ENCODE measurements around the gene VPS37B.

VPS37B gene

DNA sequence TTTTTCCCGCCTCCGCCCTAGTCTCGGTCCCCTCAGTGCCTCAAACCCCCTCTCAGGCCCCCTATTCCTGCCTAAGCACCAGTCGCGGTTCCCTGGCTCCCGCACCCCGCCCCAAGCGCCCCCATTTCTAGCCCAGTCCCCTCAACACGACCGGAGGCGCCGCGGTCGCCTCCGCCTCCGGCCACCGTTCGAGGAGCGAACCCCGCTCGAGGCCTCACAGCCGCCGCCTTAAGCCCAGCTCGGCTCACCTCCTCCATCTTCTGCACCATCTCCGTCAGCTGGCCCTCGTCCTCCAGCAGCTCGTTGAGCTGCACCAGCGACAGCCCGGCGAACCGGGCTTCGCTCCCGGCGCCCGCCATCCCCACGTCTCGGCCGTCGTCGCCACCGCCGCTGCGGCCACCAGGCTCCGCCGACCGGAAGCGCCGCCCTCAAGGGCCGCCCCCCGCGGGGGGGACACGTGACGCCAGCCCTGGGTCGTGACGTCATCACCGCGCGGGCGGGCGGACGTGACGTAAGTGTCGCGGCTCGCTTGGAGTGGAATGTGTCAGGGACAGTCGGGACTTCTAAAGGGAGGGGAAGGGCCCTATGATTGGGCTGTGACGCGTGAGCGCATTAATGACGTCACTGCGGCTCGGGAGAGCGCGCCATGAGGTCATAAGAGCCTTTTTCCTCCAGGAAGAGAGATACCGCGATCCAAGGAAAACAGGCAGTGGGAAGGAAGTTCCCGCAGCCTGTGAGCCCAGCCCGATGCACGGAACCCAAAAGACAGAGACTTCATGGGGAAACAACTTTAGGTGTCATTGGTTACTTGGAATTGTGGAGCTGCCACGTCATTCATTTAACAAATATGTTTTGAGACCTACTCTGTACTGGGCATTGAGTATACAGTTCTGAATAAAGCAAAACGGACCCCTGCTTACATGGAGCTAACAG, at the start of gene VPS37B (continued):
- TF ChIP-seq, protein P1, sequence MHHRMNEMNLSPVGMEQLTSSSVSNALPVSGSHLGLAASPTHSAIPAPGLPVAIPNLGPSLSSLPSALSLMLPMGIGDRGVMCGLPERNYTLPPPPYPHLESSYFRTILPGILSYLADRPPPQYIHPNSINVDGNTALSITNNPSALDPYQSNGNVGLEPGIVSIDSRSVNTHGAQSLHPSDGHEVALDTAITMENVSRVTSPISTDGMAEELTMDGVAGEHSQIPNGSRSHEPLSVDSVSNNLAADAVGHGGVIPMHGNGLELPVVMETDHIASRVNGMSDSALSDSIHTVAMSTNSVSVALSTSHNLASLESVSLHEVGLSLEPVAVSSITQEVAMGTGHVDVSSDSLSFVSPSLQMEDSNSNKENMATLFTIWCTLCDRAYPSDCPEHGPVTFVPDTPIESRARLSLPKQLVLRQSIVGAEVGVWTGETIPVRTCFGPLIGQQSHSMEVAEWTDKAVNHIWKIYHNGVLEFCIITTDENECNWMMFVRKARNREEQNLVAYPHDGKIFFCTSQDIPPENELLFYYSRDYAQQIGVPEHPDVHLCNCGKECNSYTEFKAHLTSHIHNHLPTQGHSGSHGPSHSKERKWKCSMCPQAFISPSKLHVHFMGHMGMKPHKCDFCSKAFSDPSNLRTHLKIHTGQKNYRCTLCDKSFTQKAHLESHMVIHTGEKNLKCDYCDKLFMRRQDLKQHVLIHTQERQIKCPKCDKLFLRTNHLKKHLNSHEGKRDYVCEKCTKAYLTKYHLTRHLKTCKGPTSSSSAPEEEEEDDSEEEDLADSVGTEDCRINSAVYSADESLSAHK (tag by site-specific recombination; IDR thresholded peaks at IDR 0.05) = no peak; the same call in 1 of the 2 replicates
- TF ChIP-seq ZSCAN30 (tag by site-specific recombination; IDR thresholded peaks at IDR 0.05) (peak; percentile 94), ZNF521 (tag by site-specific recombination; IDR thresholded peaks at IDR 0.05) (no peak), ZNF791 (tag by site-specific recombination; IDR thresholded peaks at IDR 0.05) (no peak), ZNF501 (tag by site-specific recombination; IDR thresholded peaks at IDR 0.05) (0 out of 2 replicates have a peak, but pooled peaks have one; percentile 76), ZBTB7A (tag by site-specific recombination; IDR thresholded peaks at IDR 0.05; ENCODE audit: low read depth) (0 out of 2 replicates have a peak, but pooled peaks have one; percentile 35), ZNF639 (tag by site-specific recombination; IDR thresholded peaks at IDR 0.05) (peak; percentile 85), ZNF266 (tag by site-specific recombination; IDR thresholded peaks at IDR 0.05; ENCODE audit: low read depth) (no peak), SP7 (tag by site-specific recombination; IDR thresholded peaks at IDR 0.05) (peak; percentile 86), KLF16 (tag by site-specific recombination; IDR thresholded peaks at IDR 0.05) (peak; percentile 41), ZNF302 (tag by site-specific recombination; IDR thresholded peaks at IDR 0.05; ENCODE audit: low read depth) (no peak), ZNF24 (tag by site-specific recombination; IDR thresholded peaks at IDR 0.05) (no peak), ZNF292 (tag by site-specific recombination; IDR thresholded peaks at IDR 0.05; ENCODE audit: borderline replicate concordance, low read depth) (no peak), ZFHX2 (tag by site-specific recombination; conservative IDR thresholded peaks at IDR 0.05) (peak; percentile 93), ZNF747 (tag by site-specific recombination; IDR thresholded peaks at IDR 0.05) (no peak), ZNF558 (tag by site-specific recombination; IDR thresholded peaks at IDR 0.05) (no peak; the same call in 1 of the 2 replicates), ZNF138 (tag by site-specific recombination; IDR thresholded peaks at IDR 0.05; ENCODE audit: borderline replicate concordance) (no peak), ZNF544 (tag by site-specific recombination; IDR thresholded peaks at IDR 0.05) (no peak), ZBTB1 (tag by site-specific recombination; IDR thresholded peaks at IDR 0.05) (peak; percentile 78; the same call in 1 of the 2 replicates), HOXC10 (CRISPR knock-in tag; IDR thresholded peaks at IDR 0.05) (0 out of 2 replicates have a peak, but pooled peaks have one; percentile 54), ZNF48 (tag by site-specific recombination; IDR thresholded peaks at IDR 0.05) (no peak), ZBTB6 (tag by site-specific recombination; IDR thresholded peaks at IDR 0.05) (0 out of 2 replicates have a peak, but pooled peaks have one; percentile 58), PRDM1 (tag by site-specific recombination; IDR thresholded peaks at IDR 0.05) (no peak), ZNF148 (tag by site-specific recombination; IDR thresholded peaks at IDR 0.05; ENCODE audit: borderline replicate concordance) (no peak), SETDB1 (IDR thresholded peaks at IDR 0.05; ENCODE audit: insufficient read length, low read length) (no peak)
- TF ChIP-seq, protein P2, sequence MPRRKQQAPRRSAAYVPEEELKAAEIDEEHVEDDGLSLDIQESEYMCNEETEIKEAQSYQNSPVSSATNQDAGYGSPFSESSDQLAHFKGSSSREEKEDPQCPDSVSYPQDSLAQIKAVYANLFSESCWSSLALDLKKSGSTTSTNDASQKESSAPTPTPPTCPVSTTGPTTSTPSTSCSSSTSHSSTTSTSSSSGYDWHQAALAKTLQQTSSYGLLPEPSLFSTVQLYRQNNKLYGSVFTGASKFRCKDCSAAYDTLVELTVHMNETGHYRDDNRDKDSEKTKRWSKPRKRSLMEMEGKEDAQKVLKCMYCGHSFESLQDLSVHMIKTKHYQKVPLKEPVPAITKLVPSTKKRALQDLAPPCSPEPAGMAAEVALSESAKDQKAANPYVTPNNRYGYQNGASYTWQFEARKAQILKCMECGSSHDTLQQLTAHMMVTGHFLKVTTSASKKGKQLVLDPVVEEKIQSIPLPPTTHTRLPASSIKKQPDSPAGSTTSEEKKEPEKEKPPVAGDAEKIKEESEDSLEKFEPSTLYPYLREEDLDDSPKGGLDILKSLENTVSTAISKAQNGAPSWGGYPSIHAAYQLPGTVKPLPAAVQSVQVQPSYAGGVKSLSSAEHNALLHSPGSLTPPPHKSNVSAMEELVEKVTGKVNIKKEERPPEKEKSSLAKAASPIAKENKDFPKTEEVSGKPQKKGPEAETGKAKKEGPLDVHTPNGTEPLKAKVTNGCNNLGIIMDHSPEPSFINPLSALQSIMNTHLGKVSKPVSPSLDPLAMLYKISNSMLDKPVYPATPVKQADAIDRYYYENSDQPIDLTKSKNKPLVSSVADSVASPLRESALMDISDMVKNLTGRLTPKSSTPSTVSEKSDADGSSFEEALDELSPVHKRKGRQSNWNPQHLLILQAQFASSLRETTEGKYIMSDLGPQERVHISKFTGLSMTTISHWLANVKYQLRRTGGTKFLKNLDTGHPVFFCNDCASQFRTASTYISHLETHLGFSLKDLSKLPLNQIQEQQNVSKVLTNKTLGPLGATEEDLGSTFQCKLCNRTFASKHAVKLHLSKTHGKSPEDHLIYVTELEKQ (tag by site-specific recombination; IDR thresholded peaks at IDR 0.05; ENCODE audit: borderline replicate concordance) = peak; percentile 70; the same call in 1 of the 2 replicates
- TF ChIP-seq, protein P3, sequence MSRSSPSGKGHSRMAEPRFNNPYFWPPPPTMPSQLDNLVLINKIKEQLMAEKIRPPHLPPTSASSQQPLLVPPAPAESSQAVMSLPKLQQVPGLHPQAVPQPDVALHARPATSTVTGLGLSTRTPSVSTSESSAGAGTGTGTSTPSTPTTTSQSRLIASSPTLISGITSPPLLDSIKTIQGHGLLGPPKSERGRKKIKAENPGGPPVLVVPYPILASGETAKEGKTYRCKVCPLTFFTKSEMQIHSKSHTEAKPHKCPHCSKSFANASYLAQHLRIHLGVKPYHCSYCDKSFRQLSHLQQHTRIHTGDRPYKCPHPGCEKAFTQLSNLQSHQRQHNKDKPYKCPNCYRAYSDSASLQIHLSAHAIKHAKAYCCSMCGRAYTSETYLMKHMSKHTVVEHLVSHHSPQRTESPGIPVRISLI (tag by site-specific recombination; IDR thresholded peaks at IDR 0.05) = no peak

Data from HEK293 (cell line).